Measurements from ENCODE around the gene LAMB2.

LAMB2 gene

DNA sequence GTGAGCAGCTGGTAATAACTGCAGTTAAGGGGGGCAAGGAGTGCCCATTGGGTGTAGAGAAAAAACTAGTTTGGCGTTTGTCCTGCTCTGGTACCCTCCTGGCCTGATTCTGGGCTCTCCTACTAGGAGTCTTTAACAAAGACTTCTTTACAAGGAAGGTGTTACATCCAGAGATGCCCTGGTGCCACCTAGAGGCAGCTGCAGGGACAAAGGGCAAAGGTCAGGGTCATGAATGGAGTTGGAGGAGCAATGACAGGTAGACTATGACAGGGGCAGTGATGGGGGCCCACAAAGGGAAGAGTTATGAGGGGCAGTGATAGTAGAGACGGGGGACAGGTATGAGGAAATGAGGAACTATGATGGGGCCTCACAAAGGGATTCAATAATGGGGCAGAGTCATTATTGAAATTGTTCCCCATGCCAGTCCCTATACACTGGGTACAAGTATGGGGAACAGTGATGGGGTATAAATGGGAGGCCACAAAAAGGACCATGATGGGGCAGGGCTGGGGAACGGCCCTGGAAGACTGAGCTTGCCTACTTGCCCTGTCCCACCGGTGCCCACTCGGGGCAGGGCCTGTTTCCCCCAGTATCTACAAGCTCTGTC is 25.4 kb upstream of the LAMB2 start:
- TF ChIP-seq, protein P1, sequence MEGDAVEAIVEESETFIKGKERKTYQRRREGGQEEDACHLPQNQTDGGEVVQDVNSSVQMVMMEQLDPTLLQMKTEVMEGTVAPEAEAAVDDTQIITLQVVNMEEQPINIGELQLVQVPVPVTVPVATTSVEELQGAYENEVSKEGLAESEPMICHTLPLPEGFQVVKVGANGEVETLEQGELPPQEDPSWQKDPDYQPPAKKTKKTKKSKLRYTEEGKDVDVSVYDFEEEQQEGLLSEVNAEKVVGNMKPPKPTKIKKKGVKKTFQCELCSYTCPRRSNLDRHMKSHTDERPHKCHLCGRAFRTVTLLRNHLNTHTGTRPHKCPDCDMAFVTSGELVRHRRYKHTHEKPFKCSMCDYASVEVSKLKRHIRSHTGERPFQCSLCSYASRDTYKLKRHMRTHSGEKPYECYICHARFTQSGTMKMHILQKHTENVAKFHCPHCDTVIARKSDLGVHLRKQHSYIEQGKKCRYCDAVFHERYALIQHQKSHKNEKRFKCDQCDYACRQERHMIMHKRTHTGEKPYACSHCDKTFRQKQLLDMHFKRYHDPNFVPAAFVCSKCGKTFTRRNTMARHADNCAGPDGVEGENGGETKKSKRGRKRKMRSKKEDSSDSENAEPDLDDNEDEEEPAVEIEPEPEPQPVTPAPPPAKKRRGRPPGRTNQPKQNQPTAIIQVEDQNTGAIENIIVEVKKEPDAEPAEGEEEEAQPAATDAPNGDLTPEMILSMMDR (IDR thresholded peaks at IDR 0.05; ENCODE audit: low read depth, low read length, missing control alignments): peak; percentile 48
- Histone ChIP-seq H3K27ac (no peak overlapping the region), H3K27me3 (replicated peaks) (no peaks in the 10 kb centered on the region), H3K36me3 (replicated peaks) (peaks cover 6% of the 10 kb centered on the region), H3K4me3 (ENCODE audit: low read depth, low read length) (no peak overlapping the region)
- DNase-seq: no peak
- in situ Hi-C loops (cut with HindIII; ENCODE audit: low pct_ligation_motif_present, low sequenced_read_pairs): no loop called here

DNA sequence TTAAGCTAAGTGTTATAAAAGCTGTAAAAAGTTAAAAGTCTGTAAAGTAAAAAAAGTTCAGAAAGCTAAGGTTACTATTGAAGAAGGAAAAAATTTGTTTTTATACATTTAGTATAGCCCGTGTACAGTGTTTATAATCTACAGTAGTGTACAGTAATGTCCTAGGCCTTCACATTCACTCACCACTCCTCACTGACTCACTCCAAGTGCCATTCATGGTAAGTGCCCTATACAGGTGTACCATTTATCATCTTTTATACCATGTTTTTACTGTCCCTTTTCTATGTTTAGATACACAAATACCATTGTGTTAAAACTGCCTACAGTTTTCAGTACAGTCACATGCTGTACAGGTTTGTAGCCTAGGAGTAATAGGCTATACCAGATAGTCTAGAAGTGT is 24.4 kb upstream of the LAMB2 start:
- TF ChIP-seq, protein P1 (IDR thresholded peaks at IDR 0.05; ENCODE audit: low read depth, low read length, missing control alignments): no peak

DNA sequence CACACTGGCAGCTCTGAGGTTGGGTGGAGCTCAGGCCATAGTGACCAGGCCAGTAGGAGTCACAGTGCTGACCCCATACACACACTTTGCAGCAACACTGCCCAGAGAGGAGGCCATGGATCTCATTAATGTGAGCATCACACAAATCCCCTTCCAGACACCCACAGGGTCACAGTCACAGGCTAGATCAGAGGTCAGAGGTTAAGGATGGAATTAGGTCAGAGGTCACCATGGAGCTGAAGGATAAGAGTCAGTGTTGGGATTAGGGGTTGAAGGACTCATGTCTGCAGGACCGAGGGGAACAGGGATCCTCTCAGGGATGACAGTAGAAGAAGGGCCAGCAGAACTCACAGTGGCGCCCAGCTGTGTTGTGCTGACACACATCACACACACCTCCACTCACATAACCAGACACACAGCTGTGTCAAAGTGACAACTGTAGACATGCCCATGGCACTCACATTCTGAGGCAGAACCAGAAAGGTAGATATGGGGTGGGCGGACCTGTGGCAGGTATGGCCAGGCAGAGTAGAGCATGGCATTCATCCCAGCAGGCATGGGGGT is 20.6 kb upstream of the LAMB2 start:
- no peak overlapping the region for H3K27ac ChIP-seq
- in situ Hi-C loops (cut with HindIII; ENCODE audit: low pct_ligation_motif_present, low sequenced_read_pairs): no loop called here
- no peaks in the 10 kb centered on the region for H3K27me3 ChIP-seq (replicated peaks)
- no peak for DNase-seq
- H3K36me3 ChIP-seq (replicated peaks): no peaks in the 10 kb centered on the region
- TF ChIP-seq, protein P1 (IDR thresholded peaks at IDR 0.05; ENCODE audit: low read depth, low read length, missing control alignments): no peak
- H3K4me3 ChIP-seq (ENCODE audit: low read depth, low read length): no peak overlapping the region

More for the DNA sequence above, 24.4 kb upstream of the LAMB2 start:
- no peaks in the 10 kb centered on the region for H3K27me3 ChIP-seq (replicated peaks)
- no peak for DNase-seq
- H3K4me3 ChIP-seq (ENCODE audit: low read depth, low read length): no peak overlapping the region
- H3K36me3 ChIP-seq (replicated peaks): no peaks in the 10 kb centered on the region
- in situ Hi-C loops (cut with HindIII; ENCODE audit: low pct_ligation_motif_present, low sequenced_read_pairs): no loop called here
- no peak overlapping the region for H3K27ac ChIP-seq

GRCh38 chr3:49151610-49152009 is 18.8 kb upstream of the LAMB2 start:
- no peaks in the 10 kb centered on the region for H3K27me3 ChIP-seq (replicated peaks)
- no peaks in the 10 kb centered on the region for H3K36me3 ChIP-seq (replicated peaks)
- no peak overlapping the region for H3K27ac ChIP-seq
- in situ Hi-C loops (cut with HindIII; ENCODE audit: low pct_ligation_motif_present, low sequenced_read_pairs): no loop called here
- H3K4me3 ChIP-seq (ENCODE audit: low read depth, low read length): no peak overlapping the region
- TF ChIP-seq, protein P1 (IDR thresholded peaks at IDR 0.05; ENCODE audit: low read depth, low read length, missing control alignments): no peak
- no peak for DNase-seq

DNA sequence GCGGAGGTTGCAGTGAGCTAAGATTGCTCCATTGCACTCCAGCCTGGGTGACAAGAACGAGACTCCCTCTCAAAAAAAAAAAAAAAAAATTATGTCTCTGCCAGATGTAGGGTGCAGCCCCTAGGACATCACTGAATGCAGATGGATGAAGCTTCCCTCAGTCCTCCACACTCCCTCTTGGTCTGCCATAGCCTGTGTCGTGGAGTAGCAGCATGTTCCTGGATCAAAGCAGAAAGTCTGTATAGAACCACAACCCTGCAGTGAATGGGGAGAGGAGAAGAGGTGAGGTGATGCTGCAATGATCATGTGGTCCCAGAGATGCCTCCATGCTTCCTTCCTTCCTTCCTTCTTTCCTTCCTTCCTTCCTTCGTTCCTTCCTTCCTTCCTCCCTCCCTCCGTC is 15.3 kb upstream of the LAMB2 start:
- Histone ChIP-seq H3K27ac (no peak overlapping the region), H3K4me3 (ENCODE audit: low read depth, low read length) (no peak overlapping the region), H3K27me3 (replicated peaks) (no peaks in the 10 kb centered on the region), H3K36me3 (replicated peaks) (no peaks in the 10 kb centered on the region)
- no peak for DNase-seq
- TF ChIP-seq, protein P1 (IDR thresholded peaks at IDR 0.05; ENCODE audit: low read depth, low read length, missing control alignments): no peak
- in situ Hi-C loops (cut with HindIII; ENCODE audit: low pct_ligation_motif_present, low sequenced_read_pairs): no loop called here

- in situ Hi-C loops (cut with HindIII; ENCODE audit: low pct_ligation_motif_present, low sequenced_read_pairs): no loop called here
- H3K27me3 ChIP-seq (replicated peaks): no peaks in the 10 kb centered on the region
- H3K27ac ChIP-seq: no peak overlapping the region
- no peaks in the 10 kb centered on the region for H3K36me3 ChIP-seq (replicated peaks)
- no peak for DNase-seq
- TF ChIP-seq, protein P1 (IDR thresholded peaks at IDR 0.05; ENCODE audit: low read depth, low read length, missing control alignments): no peak
- no peak overlapping the region for H3K4me3 ChIP-seq (ENCODE audit: low read depth, low read length)
These were observed 7.2 kb upstream of the LAMB2 start for GRCh38 chr3:49140080-49140479.
